Astrocyte of the cerebellum (primary cell): ENCODE measurements around the gene SDCCAG8.

ENCODE experiments used
- DNase-seq: peaks from one replicate; pipeline ENCODE4 v3.0.0-alpha.2; 2011; ENCODE audit warnings: low read depth
- H3K4me3 ChIP-seq: 2 replicates; pipeline ENCODE4 v1.5.1; 2011; ENCODE audit warnings: mild to moderate bottlenecking, low read depth, low read length, moderate library complexity
- in situ Hi-C: cut with HindIII; loops from 2 replicates; pipeline ENCODE4 v1.10.0; 2017; ENCODE audit warnings: low sequenced_read_pairs
- TF ChIP-seq, protein P1 (sequence below): IDR thresholded peaks from 2 replicates; pipeline ENCODE4 v1.5.1; 2012; ENCODE audit warnings: low read length, low read depth, moderate library complexity, mild to moderate bottlenecking; ENCODE audit errors: missing control alignments

The SDCCAG8 gene

DNA sequence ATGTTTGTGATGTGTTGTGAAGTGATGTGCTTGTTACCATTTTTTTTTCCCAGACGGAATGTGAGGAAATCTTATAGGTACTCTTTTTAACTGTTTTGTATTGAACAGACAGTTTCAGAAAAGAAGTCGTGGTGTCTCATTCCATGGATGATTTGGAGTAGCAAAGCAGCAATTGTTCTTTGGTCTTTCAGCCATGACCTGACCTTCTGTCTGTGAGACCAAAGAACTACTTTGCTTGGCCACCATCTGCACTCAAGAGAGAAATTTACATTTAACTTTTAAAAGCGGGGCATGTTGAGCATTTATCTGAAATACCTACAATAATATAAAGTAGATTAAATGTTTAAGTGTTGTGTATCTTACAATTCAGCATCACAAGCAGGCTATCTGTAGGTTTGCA, 90.2 kb downstream of the SDCCAG8 start:
- TF ChIP-seq, protein P1, sequence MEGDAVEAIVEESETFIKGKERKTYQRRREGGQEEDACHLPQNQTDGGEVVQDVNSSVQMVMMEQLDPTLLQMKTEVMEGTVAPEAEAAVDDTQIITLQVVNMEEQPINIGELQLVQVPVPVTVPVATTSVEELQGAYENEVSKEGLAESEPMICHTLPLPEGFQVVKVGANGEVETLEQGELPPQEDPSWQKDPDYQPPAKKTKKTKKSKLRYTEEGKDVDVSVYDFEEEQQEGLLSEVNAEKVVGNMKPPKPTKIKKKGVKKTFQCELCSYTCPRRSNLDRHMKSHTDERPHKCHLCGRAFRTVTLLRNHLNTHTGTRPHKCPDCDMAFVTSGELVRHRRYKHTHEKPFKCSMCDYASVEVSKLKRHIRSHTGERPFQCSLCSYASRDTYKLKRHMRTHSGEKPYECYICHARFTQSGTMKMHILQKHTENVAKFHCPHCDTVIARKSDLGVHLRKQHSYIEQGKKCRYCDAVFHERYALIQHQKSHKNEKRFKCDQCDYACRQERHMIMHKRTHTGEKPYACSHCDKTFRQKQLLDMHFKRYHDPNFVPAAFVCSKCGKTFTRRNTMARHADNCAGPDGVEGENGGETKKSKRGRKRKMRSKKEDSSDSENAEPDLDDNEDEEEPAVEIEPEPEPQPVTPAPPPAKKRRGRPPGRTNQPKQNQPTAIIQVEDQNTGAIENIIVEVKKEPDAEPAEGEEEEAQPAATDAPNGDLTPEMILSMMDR = no peak
- no peak overlapping the region for H3K4me3 ChIP-seq

DNA sequence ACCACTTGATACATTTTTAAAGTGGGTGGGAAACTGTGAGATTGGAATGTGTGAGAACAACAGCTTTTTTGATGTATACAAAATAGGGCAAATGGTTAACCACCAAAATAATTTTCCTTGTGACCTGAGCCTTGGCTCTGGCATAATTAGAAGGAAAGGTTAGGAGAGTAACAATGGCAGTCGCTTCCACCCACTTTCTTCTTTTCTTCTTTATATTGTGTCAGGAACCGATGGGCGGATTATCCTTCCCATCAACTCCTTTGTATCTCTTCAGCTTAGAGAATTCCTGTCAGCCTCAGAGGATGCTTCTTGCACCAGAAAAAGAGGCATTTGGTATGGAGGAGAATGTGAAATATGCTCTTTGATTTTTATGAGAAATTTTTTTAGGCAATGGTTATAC, 90.6 kb downstream of the SDCCAG8 start:
- TF ChIP-seq, protein P1 = no peak
- no peak for DNase-seq
- H3K4me3 ChIP-seq = no peak overlapping the region
- in situ Hi-C loops = loop anchor here (25.0 kb wide), 1 partner anchor 884 kb away; no protein-coding TSS in a partner anchor

More for the DNA sequence above, 90.2 kb downstream of the SDCCAG8 start:
- in situ Hi-C loops = loop anchor here (25.0 kb wide), 1 partner anchor 884 kb away; no protein-coding TSS in a partner anchor
- no peak for DNase-seq

DNA sequence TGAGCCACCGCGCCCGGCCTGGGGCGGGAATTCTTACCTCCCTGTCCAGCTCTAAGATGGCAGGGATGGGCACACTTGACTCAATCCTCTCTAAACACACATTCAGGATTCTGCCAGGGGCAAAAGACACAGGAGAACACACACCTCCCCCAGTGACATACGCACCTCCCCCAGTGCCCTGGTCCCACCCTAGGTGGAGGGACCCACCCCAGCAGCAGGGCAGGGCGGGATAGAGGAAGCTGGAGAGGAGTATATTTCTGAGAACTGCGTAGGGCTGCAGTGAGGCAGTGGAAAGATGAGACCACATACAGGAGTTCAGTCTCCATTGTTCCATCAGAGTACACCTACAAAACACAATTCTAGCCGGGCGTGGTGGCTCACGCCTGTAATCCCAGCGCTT, 92.5 kb downstream of the SDCCAG8 start:
- no peak for DNase-seq
- TF ChIP-seq, protein P1 = no peak
- no peak overlapping the region for H3K4me3 ChIP-seq
- in situ Hi-C loops = loop anchor here (25.0 kb wide), 1 partner anchor 886 kb away; no protein-coding TSS in a partner anchor

DNA sequence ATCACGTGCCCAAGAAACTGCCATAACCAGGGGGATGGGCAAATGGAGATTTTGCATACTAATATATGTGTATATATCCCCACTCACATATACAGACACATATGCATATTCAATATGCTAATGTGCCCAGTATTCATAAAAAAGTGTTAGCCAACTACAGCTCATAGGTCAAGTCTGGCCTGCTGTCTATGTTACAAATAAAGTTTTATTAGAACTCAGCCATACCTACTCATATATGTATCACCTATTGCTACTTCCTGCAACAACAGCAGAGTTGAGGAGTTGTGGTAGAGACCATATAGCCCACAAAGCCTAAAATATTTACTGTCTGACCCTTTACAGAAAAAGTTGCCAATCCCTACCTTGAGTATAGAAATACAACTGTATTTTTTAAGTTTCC, 93.3 kb downstream of the SDCCAG8 start:
- in situ Hi-C loops = loop anchor here (25.0 kb wide), 1 partner anchor 887 kb away; no protein-coding TSS in a partner anchor

DNA sequence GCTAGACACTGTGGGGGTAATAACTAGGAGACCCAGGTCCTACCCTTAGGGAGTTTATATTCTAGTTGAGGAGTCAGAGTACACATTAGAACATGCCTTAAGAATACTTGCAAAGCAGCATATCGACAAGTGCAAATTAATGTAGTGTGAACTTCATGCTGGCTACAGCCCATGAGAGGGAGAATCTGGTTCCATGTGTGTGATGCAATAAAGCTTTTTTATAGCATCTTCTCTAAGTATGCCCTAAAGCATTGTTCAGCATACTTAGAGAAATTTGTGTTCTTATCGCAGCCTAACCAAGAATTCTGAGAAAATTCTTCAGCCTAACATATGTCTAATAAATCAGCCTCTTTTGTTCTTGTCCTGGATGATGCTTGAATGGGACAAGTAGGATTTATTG, 95.5 kb downstream of the SDCCAG8 start:
- TF ChIP-seq, protein P1 = no peak
- in situ Hi-C loops = no loop called here
- no peak for DNase-seq
- no peak overlapping the region for H3K4me3 ChIP-seq

More for the DNA sequence above, 93.3 kb downstream of the SDCCAG8 start:
- H3K4me3 ChIP-seq = no peak overlapping the region
- TF ChIP-seq, protein P1 = no peak
- DNase-seq = no peak

DNA sequence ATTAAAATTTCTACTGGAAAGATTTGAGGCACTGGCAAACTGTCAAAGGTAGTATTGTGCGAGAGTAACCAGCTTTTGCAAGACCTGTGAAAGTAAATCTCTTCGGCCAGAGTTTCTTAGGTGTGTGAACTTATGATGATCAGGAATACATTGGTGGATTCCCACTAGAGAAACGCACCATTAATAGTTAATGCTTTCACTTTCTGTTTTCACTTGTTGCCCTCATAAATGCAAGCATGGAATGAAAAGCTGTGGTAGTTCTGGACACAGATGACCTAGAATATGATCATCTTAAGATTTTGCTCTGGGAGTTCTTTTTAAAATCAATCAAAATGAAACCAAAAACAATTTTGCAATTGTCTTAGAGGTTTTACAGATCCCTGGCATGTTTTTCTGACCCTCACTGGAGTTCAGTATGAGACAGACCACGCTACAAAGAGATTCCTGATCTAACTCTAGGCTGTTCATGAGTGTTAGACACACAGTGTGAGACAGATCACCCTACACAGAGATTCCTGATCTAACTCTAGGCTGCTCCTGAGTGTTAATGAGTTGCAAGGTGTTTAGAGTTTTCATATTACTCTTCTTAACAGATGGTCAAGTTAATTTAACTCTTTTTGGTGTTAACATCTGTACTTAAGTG, 98.8 kb downstream of the SDCCAG8 start:
- peak overlapping the region; percentile 1 for H3K4me3 ChIP-seq
- in situ Hi-C loops = no loop called here
- no peak for DNase-seq
- TF ChIP-seq, protein P1 = no peak
